K562 (cell line): ENCODE measurements around the gene RAP1GDS1. TPM values are rescaled to one million over a fixed set of nuclear protein-coding genes. Genes with fewer than 3 reads are reported as not detected.

Experiments
- ATAC-seq: fragments of 200-7000 bp; cut with Tn5 transposase; 3 replicates; pipeline ENCODE4 v1.9.1; 2020; ENCODE audit warnings: moderate library complexity
- BruUV-seq: library from RNA; stranded (reverse); fragments of 400-500 nt; replicated peaks from 2 replicates; lab custom pipeline; 2021; lab: Mats Ljungman, UMichigan
- CTCF ChIA-PET: fragments of 300-600 bp; formaldehyde crosslinking; extraction: SDS; loops from one replicate; lab custom pipeline; 2021; ENCODE audit warnings: low intra/inter-chr PET ratio; lab: Yijun Ruan, JAX
- POLR2A ChIA-PET: fragments of 300-600, 350-650 bp; sonication (Branson Sonifier 250); formaldehyde crosslinking; extraction: SDS; loops from one replicate; lab custom pipeline; 2021; ENCODE audit warnings: antibody characterized with exemption, inconsistent platforms; lab: Yijun Ruan, JAX
- DNase-seq, 4 experiments: peaks; one replicate each; pipeline versions ENCODE4 v3.0.0 to v3.0.0-alpha.2; 2011 to 2018; ENCODE audit warnings: low spot score in 3 of 4, mixed read lengths in 3 of 4; ENCODE audit errors: extremely low read depth in 1 of 4
- FAIRE-seq: peaks from 2 replicates; lab custom pipeline; 2011; peaks lifted over from hg19 to GRCh38; lab: Jason Lieb, UNC
- H2AFZ ChIP-seq: 2 replicates; pipeline ENCODE4 v1.6.0; 2011; ENCODE audit warnings: low read depth, low read length, control low read depth, inconsistent platforms
- H3K27ac ChIP-seq: fragments of 200-600 bp; 3 replicates; pipeline ENCODE4 v1.8.0; 2011; ENCODE audit warnings: low read depth, mild to moderate bottlenecking, control low read depth, inconsistent platforms, low read length, moderate library complexity, mixed read lengths; ENCODE audit errors: extremely low read depth
- H3K27me3 ChIP-seq, 2 experiments: fragments of 300-600 bp in 1 of 2; 2 replicates in 1 of 2; 3 replicates in 1 of 2; pipeline versions ENCODE4 v1.6.0 to v1.8.0; 2011; ENCODE audit warnings: inconsistent platforms in 2 of 2, low read length in 2 of 2, mild to moderate bottlenecking in 1 of 2, mixed read lengths in 1 of 2, moderate library complexity in 1 of 2; ENCODE audit not compliant: control insufficient read depth in 2 of 2, insufficient read depth in 2 of 2
- H3K36me3 ChIP-seq: fragments of 300-600 bp; 3 replicates; pipeline ENCODE4 v1.8.0; 2011; ENCODE audit warnings: mild to moderate bottlenecking, low read length, inconsistent platforms; ENCODE audit not compliant: control insufficient read depth, insufficient read depth
- H3K4me1 ChIP-seq, 2 experiments: fragments of 200-600 bp in 1 of 2; replicated peaks in 1 of 2; 2 replicates in 1 of 2; 3 replicates in 1 of 2; pipeline versions ENCODE4 v1.5.1 to v1.8.0; 2011; ENCODE audit warnings: inconsistent platforms in 2 of 2, low read length in 2 of 2, mild to moderate bottlenecking in 1 of 2, mixed read lengths in 1 of 2, moderate library complexity in 1 of 2; ENCODE audit not compliant: control insufficient read depth in 2 of 2, insufficient read depth in 2 of 2
- H3K4me2 ChIP-seq: 2 replicates; pipeline ENCODE4 v1.6.1; 2011; ENCODE audit warnings: low read length, control low read depth, inconsistent platforms, mixed read lengths; ENCODE audit not compliant: insufficient read depth
- H3K4me3 ChIP-seq: fragments of 200-600 bp; sonication (generic), shearing (Covaris generic); 2 replicates; pipeline ENCODE4 v1.5.1; 2016; ENCODE audit warnings: control low read depth, inconsistent platforms
- H3K79me2 ChIP-seq: fragments of 200-600 bp; 3 replicates; pipeline ENCODE4 v1.8.0; 2011; ENCODE audit warnings: low read length, inconsistent platforms; ENCODE audit not compliant: control insufficient read depth, insufficient read depth
- H3K9ac ChIP-seq, 2 experiments: 2 replicates each; pipeline versions ENCODE4 v1.6.0 to v1.6.1; 2011; ENCODE audit warnings: low read depth in 2 of 2, low read length in 2 of 2, control low read depth in 1 of 2, inconsistent platforms in 1 of 2, mild to moderate bottlenecking in 1 of 2, mixed read lengths in 1 of 2; ENCODE audit not compliant: insufficient read depth in 1 of 2
- H3K9me1 ChIP-seq: one replicate; pipeline ENCODE4 v1.6.0; 2011; ENCODE audit warnings: inconsistent platforms, mild to moderate bottlenecking, low read length, moderate library complexity; ENCODE audit not compliant: control insufficient read depth, insufficient read depth
- H3K9me3 ChIP-seq: replicated peaks from 2 replicates; pipeline ENCODE4 v1.5.1; 2011; ENCODE audit warnings: low read depth, low read length, inconsistent platforms; ENCODE audit not compliant: control insufficient read depth, insufficient read depth
- H4K20me1 ChIP-seq: replicated peaks from 2 replicates; pipeline ENCODE4 v1.6.1; 2011; ENCODE audit warnings: low read length, inconsistent platforms, mixed read lengths; ENCODE audit not compliant: control insufficient read depth, insufficient read depth
- ARNT ChIP-seq, 2 experiments: fragments of 450-650 bp; IDR thresholded peaks; 2 replicates each; pipeline ENCODE4 v1.6.1; 2016; ENCODE audit warnings: mild to moderate bottlenecking in 1 of 2
- CCAR2 ChIP-seq: fragments of 200-400 bp; formaldehyde crosslinking; IDR thresholded peaks from 2 replicates; pipeline ENCODE4 v1.6.1; 2017; ENCODE audit warnings: mild to moderate bottlenecking, low read depth, low read length
- FOXA1 ChIP-seq: fragments of 450-650 bp; IDR thresholded peaks from 2 replicates; pipeline ENCODE4 v1.6.1; 2016; ENCODE audit warnings: mild to moderate bottlenecking, borderline replicate concordance
- HMG20A ChIP-seq: fragments of 450-650 bp; formaldehyde crosslinking; conservative IDR thresholded peaks from 2 replicates; pipeline ENCODE4 v1.4.0; 2020; ENCODE audit warnings: mild to moderate bottlenecking, mixed read lengths
- HMG20B ChIP-seq: fragments of 250-450 bp; sonication (Bioruptor Pico); IDR thresholded peaks from 2 replicates; pipeline ENCODE4 v1.5.0; 2021; ENCODE audit warnings: mild to moderate bottlenecking
- KLF10 ChIP-seq: fragments of 250-450 bp; sonication (Bioruptor Pico); IDR thresholded peaks from 2 replicates; pipeline ENCODE4 v1.6.1; 2021; ENCODE audit warnings: matching md5 sums
- MGA ChIP-seq: fragments of 450-650 bp; IDR thresholded peaks from 2 replicates; pipeline ENCODE4 v1.6.1; 2016; ENCODE audit warnings: mild to moderate bottlenecking, moderate library complexity
- SMARCB1 ChIP-seq: IDR thresholded peaks from 2 replicates; pipeline ENCODE4 v1.6.1; 2011; ENCODE audit warnings: improper control_type of control experiment, low read depth; ENCODE audit not compliant: insufficient read length
- WHSC1 ChIP-seq: IDR thresholded peaks from one replicate; pipeline ENCODE4 v1.6.1; 2012; ENCODE audit warnings: low read length, control low read depth, inconsistent platforms
- ZC3H8 ChIP-seq: fragments of 450-650 bp; IDR thresholded peaks from 2 replicates; pipeline ENCODE4 v1.6.1; 2017
- ZNF143 ChIP-seq: sonication (generic); formaldehyde crosslinking; IDR thresholded peaks from 2 replicates; pipeline ENCODE4 v1.9.0; 2022; ENCODE audit warnings: mild to moderate bottlenecking, missing genetic modification reagents
- ZNF551 ChIP-seq: fragments of 250-450 bp; sonication (Bioruptor Pico); IDR thresholded peaks from 2 replicates; pipeline ENCODE4 v1.5.0; 2021; ENCODE audit warnings: mild to moderate bottlenecking, moderate library complexity
- ZNF695 ChIP-seq: fragments of 450-650 bp; formaldehyde crosslinking; IDR thresholded peaks from 2 replicates; pipeline ENCODE4 v1.4.0; 2020; ENCODE audit warnings: mild to moderate bottlenecking, moderate library complexity
- ZNF785 ChIP-seq: fragments of 250-450 bp; sonication (Bioruptor Pico); IDR thresholded peaks from 2 replicates; pipeline ENCODE4 v1.4.0; 2020; ENCODE audit warnings: mild to moderate bottlenecking
- in situ Hi-C: fragments of 300-500 bp; cut with MboI; formaldehyde crosslinking; loops from 4 replicates; pipeline ENCODE4 v1.15.0; 2018; ENCODE audit warnings: inconsistent platforms, mixed read lengths
- intact Hi-C: fragments of 100-400 bp; cut with micrococcal nuclease; formaldehyde crosslinking; loops from 2 replicates; pipeline ENCODE4 v1.14.2; 2022
- polyA plus RNA-seq, 8 experiments: library from polyadenylated mRNA; depleted of rRNA in 4 of 8; stranded (reverse) in 5 of 8; unstranded in 3 of 8; fragments of >200 nt; fragmentation: Nextera tagmentation in 2 of 8; fragmentation: Illumina TruSeq in 1 of 8; extraction: Ambion mirVana in 2 of 8; extraction: Trizol in 1 of 8; gene quantifications; 2 replicates each; pipeline versions ENCODE4 v1.2.1 to v1.2.3, GENCODE V29; 2011 to 2014; ENCODE audit warnings: inconsistent platforms in 1 of 8, missing spikeins in 1 of 8
- total RNA-seq, 7 experiments: library from RNA; depleted of rRNA in 6 of 7; stranded (reverse); fragments of >200 nt in 6 of 7; fragmentation: Illumina TruSeq in 2 of 7; extraction: Trizol in 2 of 7; gene quantifications; 2 replicates each; pipeline versions ENCODE4 v1.2.1 to v1.2.3, GENCODE V29; 2011 to 2021; ENCODE audit warnings: low replicate concordance in 1 of 7

The RAP1GDS1 gene
- total and polyA plus RNA-seq, 9 of the 15 experiments (the other 6 are each of a cell fraction or from before 2014, with no cell fraction given) = 27.2 to 55.6 (median 31.5) TPM

- TF ChIP-seq KLF10 (CRISPR knock-in tag) (no peak), FOXA1 (no peak), HMG20A (CRISPR knock-in tag) (no peak)
- TF ChIP-seq, all 486 proteins: peak for 0
Observed at GRCh38 chr4:98411731-98412130, 150.5 kb downstream of the RAP1GDS1 start (continued).

DNA sequence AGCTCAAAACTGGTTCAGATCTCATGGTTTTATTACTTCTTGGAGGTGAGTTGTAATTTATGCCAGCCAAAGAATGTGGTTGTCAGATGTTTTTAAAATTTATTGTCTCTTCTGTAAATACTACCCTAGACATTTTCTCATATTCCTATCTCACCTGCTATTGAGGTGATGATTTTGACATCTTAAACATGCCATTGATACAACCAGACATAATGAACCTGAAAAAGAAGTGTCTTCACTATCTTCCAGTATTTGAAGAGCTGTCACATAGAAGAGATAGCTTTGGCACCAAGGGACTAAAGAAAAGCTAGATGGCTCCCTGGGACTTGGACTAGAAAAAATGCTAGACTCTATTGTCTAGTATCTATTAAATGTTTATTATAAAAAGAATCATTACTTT, 155.7 kb downstream of the RAP1GDS1 start:
- Histone ChIP-seq H3K36me3 (peaks cover 17% of the 10 kb centered on the region; the same call in 1 of the 3 replicates), H3K9me1 (no peaks in the 10 kb centered on the region), H3K9ac (no peak overlapping the region), H3K4me3 (no peak overlapping the region), H3K79me2 (no peaks in the 10 kb centered on the region), H3K27me3 (no peaks in the 10 kb centered on the region), H2AFZ (no peak overlapping the region), H3K4me1 (no peaks in the 10 kb centered on the region), H3K9me3 (peaks cover 3% of the 10 kb centered on the region; the same call in 1 of the 2 replicates), H3K4me2 (no peak overlapping the region), H4K20me1 (no peaks in the 10 kb centered on the region), H3K27ac (no peak overlapping the region)
- ATAC-seq (no peak), DNase-seq (no peak), FAIRE-seq (no peak)
- ChIA-PET CTCF (no interaction called here), POLR2A (no interaction called here)
- intact Hi-C loops (no loop called here), in situ Hi-C loops (no loop called here)
- no TSS peak for BruUV-seq
- TF ChIP-seq ZNF785 (CRISPR knock-in tag) (no peak), MGA (no peak), ZNF695 (no peak), CCAR2 (no peak), ZNF143 (no peak), ARNT (IDR thresholded peaks at IDR 0.05) (no peak), WHSC1 (no peak), ZC3H8 (no peak), SMARCB1 (no peak), ZNF551 (CRISPR knock-in tag) (no peak), HMG20B (CRISPR knock-in tag) (no peak)
